Measurements from ENCODE around the gene SLC10A3.
A peak's percentile ranks its signal among the peaks of the same experiment; 100 is the strongest.

SLC10A3 gene

DNA sequence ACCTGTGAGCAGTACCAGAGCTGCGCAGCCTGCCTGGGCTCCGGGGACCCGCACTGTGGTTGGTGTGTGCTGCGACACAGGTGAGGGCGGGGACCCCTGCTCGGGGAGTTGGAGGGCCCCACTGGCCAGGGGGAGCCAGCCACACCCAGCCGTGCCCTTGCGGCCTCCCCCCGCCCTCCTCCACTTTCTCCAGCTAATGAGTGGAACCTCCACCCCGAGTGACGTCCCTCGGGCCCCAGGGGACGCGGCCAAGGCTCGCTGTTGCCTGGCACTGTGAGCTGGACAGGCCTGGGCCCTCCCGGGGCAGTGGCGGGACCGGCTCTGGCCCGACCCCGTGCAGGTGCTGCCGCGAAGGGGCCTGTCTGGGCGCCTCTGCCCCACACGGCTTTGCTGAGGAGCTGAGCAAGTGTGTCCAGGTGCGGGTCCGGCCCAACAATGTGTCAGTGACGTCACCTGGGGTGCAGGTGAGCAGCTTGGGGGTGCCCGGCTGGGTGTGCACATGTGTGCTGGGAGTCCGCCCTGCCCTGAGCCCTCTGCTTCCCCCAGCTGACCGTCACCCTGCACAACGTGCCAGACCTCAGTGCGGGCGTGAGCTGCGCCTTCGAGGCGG, 26.7 kb downstream of the SLC10A3 start:
- no peak for DNase-seq

DNA sequence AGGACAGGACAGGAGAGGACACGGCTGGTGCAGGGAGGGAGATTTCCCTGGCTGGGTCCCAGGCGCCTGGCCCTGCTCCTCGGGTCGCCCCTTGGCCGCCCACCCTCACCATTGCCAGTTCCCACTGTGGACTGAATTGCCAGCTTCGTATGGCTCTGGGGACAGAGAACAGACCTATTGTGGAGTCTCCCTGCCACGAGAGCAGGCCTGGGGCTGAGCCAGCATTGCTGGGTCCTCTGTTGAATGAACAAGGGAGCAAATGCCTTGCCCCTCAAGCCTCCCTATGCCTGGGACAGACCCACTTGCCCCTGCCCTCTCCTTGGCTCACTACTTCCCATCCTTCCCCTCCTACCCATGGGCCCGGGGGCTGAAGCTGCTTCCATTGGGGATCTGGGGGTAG, 28.0 kb downstream of the SLC10A3 start:
- DNase-seq, result no peak

GRCh38 chrX:154460326-154460725, 30.1 kb downstream of the SLC10A3 start:
- DNase-seq, result no peak

DNA sequence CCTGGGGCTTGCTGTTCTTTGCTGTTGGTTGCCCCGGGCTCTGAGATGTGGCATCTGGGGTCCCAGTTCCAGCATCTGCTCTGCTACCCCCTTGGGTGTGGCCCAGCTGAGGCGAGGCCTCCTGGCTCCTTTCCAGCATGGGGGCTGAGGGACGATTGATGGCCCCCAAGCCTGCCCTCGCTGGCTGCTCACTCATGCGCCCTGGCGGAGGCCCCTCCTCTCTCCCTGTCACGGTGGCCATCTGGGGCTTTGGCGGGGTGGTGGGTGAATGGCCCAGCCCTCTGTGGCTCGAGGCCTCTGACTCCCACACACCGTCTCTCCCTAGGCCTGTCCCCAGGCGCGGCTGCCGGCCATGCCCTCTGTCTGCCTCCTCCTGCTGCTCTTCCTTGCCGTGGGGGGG, 30.6 kb downstream of the SLC10A3 start:
- DNase-seq, result no peak

DNA sequence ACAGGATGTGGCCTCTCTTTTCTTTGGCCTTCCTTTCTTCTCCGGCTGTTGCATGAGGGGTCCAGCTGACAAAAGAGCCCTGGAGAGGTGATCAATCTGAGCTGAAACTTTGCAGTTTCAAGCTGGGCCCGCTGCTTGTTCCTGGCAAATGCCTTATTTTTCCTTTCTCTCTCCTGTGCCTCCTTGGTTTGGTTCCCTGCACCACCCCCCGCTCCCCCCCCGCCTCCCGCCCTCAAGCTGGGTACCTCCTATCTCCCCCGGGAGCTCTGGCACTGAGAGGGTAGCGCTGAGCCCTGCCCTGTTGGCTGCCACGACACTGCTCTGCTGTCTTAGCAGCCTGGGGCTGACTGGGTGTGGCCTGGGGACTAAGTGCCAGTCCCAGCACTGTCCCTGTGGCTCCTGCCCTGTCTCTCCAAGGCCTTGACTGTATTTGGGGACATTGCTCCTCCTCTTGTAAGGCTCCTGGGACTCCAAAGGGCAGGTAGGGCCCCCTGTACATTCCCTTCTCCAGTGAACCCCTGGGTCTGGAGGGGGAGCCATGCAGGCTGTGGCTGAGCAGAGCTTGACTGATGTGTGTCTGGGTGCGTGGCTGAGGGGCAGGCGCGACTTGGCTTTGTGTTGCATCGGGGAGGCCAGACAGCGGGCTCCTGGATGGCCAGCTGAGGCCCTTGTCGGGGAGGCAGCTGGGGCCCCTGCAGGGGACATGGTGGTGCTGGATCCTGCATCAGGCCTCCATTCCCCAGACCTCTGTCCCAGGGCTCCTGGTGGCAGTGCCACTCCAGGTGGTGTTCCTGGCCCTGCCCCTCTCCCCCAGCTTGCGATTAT, 31.3 kb downstream of the SLC10A3 start:
- DNase-seq, result no peak

DNA sequence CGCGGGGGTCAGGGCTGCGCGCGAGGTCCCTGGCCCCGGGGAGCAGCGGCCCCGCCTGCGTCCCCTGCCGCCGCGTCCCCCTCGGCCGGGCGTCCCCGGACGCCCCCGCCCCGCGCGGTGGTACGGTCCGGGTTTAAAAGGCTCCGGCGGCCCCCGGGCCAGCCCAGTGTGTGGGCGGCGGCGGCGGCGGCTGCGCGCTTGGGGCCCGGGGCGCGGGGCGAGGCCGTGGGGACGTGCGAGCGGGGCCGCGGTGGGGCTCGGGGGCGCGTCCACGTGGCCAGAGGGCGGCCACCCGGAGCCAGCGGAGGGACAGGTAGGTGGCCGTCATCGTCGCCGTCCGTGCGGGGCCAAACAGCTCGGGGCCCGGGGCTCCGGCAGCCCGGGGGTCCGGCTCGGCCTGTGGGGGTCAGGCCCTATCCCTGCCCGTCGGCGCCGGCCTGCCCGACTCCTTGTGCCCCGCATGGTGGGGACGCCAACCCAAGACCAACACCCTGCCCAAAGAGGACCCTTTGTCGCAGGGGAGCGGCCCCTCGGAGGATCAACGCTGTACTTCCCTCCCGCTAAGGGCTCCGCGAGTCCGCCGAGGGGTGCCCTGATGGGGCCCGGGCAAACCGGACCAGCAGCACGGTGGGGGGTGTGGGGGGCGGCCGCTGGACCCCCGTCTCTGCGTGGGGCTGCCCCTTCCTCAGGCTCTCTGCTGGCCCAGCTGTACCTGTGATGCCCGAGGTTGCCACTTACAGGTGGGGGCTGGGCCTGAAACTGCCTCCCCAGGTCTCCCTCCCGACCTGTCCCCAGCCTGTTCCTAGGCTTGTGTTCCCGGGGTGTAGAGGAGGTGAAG, 32.1 kb downstream of the SLC10A3 start, which contains the start of gene PLXNA3:
Gene PLXNA3, plus strand, starts transcription at position 166 of the 838 bp plus-strand sequence. CDS start 1,903 bp downstream, outside the sequence.
- DNase-seq, result no peak

DNA sequence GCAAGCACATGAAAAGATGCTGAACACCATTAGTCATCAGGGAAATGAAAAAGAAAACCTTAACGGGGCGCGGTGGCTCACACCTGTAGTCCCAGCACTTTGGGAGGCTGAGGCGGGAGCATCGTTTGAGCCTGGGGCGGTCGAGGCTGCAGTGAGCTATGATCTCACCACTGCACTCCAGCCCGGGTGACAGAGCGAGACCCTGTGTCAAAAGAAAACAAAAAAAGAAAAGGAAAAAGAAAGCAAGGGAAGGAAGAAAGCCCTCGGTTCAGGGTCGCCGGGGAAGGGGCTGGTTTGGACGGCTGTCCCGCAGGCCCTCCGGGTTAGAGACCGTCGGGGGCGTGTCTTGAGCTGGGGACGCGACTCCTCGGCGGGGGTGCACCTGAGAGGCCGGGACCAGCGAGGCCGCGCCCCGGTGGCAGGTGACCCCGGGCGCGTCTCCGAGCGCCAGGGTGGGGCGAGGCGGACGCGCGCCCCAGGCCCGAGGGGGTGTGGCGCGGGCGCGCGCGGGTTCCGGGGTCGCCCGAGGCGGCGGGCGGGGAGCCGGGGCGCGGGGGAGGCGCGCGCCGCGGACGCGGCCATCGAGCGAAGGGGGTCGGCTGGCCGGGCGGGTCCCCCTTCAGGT, 32.8 kb downstream of the SLC10A3 start:
- peak; percentile 69 for DNase-seq

DNA sequence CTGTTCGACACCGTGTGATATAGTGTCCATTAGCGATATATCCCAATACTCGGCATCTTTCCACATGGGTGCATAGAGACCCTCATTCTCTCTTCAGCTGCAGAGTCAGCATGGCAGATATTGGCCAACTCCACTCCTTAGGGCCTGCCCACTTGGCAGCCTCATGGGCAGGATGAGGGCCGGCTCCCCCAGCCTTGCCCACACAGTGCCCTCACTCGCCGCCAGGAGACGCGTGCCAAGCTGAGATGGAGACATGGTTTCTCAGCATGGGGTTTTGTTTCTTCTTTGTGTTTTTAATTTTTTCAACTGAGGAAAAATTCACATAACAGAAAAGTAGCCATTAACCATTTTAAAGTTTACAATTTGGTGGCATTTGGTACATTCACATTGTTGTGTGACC, 37.6 kb downstream of the SLC10A3 start:
- no peak for DNase-seq

GRCh38 chrX:154450312-154450711, 40.1 kb downstream of the SLC10A3 start:
- no peak for DNase-seq

DNA sequence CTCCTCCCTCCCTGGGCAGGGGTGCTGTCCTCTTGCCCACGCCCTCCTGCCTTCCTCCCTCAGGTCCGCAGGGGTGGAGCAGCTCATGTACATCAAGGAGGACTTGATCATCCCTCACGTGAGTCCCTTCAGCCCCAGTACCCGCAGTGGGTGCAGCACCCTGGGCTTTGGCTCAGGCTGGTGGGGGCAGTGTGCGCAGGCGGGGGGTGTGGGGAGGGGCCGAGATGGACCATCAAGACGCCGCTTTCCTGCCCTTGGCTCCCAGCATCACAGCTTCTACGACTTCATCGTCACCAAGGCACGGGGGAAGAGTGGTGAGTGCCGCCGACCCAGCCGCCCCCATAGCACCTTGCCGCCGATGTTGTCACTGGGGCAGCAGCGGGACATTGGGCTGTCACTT, 40.8 kb downstream of the SLC10A3 start:
- DNase-seq, result no peak

- no peak for DNase-seq
These were observed 41.9 kb downstream of the SLC10A3 start for GRCh38 chrX:154448484-154448883.

- DNase-seq, result no peak
These were observed 44.0 kb downstream of the SLC10A3 start for GRCh38 chrX:154446430-154446829.

DNA sequence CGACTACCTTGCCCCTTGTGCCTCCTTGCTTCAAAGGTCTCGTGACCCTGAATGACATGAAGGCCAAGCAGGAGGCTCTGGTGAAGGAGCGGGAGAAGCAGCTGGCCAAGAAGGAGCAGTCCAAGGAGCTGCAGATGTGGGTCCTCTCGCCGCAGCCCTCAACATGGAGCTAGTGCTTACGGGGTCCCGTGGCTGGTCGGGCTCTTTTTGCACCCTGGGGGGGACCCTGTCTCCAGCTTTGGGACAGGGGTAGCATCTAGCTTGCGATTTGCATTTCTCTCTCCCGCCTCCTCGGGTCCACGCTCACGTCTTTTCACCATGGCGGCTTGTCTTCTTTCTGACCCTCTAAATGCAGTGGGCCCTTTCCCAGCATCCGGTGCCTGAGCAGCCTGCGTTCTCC, 44.7 kb downstream of the SLC10A3 start:
- no peak for DNase-seq

DNA sequence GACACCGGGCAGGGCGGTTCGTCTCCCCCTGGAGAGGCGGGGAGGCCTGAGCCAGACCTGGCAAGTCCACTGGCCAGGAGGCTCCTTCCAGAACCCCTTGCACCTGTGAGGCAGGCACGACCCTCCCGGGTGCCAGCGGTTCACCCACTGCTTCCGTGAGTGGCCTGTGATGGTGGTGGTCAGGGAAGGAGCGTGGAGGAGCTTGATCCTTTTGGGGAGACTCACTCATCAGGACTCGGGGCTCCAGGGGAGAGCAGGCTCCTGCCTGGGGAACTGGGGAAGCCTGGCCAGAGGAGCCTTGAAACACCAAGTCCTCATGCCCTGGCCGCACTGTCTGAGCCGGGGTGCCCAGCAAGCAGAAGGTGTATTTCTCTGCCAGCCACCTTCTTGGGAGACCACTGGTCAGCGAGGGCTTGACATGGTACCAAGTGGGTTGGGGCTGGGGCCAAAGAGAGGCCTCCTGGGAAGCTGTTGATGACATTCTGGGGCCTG, 45.6 kb downstream of the SLC10A3 start:
- DNase-seq, result no peak

DNA sequence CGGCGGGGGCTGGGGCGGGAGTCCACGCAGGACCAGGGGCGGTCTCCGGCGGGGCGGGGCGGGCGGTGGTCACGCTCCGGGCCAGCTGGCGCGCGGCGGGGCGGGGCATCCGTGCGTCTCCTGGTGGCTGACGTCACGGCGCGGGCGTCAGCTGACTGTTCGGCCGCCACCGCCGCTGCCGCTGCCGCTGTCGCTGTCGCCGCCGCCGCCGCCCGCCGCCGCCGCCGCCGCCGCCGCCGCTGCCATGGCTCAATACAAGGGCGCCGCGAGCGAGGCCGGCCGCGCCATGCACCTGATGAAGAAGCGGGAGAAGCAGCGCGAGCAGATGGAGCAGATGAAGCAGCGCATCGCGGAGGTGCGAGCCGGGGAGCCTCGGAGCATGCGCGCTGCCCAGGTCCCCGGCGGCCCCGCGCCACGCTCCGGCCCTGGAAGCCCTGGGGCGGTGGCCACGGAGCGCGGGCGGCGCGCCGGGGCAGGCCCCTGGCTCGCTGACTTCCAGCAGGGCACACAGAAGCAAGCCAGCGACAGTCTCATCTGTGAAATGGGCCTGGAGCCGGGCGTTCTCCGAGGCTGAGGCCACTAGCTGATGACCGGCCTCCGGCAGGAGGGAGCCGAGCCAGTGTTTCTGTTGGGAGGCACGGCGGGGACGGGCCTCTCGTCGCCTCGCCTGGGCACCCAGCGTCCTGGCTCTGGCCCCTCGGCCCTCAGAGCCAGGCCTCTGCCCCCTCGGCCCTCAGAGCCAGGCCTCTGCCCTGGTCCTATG, 46.3 kb downstream of the SLC10A3 start, which contains the start of gene FAM50A:
Gene FAM50A, plus strand, starts transcription at position 150 of the 763 bp plus-strand sequence. Its CDS starts 95 bp downstream, at position 245.
- DNase-seq, result peak; percentile 71

- no peak for DNase-seq
These were observed 46.9 kb downstream of the SLC10A3 start for GRCh38 chrX:154443479-154443910.

- DNase-seq, result no peak
These were observed 48.3 kb downstream of the SLC10A3 start for GRCh38 chrX:154441984-154442707.

- no peak for DNase-seq
These were observed 48.9 kb downstream of the SLC10A3 start for GRCh38 chrX:154441564-154441963.

DNA sequence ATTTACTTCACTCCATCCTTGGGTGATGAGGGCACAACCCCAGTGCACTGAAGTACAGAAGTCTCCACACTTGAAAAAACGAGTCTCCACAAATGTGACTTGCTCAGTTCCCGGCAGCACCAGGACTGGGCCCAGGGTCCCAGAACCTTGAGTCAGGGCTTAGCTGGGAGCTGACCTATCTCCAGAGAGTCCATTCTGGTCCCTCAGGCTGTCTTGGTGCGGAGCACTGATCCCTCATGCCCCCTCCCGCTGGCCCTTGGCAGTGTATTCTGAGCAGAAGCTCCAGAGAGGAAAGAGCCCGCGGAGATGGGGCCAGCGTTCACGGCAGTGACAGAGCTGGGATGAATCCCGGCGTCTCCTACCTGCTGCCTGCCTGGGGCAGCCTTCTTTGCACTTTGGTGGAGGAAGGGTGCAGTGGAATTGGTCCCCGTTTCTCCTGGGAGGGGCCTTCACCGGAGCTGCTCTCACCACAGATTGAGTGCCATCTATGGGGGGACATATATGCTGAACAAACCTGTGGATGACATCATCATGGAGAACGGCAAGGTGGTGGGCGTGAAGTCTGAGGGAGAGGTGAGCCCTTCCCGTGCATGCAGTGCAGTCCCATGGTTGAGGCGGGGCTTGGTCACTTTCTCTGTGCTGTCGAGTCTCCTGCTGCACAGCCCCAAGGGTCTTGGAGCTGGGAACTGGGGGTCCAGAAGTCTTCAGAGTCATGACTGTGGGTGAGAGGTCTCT, 49.6 kb downstream of the SLC10A3 start:
- no peak for DNase-seq

DNA sequence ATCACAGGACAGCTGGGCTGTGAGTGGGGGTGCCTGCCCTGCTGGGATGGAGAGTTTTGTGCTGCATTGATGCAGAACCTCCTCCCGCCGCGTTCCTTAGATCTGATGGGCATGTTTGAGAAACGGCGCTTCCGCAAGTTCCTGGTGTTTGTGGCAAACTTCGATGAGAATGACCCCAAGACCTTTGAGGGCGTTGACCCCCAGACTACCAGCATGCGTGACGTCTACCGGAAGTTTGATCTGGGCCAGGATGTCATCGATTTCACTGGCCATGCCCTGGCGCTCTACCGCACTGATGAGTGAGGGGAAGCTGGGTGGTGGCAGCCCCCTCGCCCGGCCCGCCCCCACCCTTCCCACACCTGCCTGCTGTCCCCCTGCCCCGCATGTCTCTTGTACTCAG, 50.6 kb downstream of the SLC10A3 start:
- no peak for DNase-seq

All from islet precursor cell (in vitro differentiated cells).